NCI-H2227 (cell line): ENCODE measurements around the gene NADK.

Experiments
- DNase-seq: peaks from one replicate; lab custom pipeline; 2025; ENCODE audit not compliant: unreplicated experiment; lab: John Stamatoyannopoulos, UW

Gene NADK

GRCh38 chr1:1777950-1778662, at the start of gene NADK:
NADK (minus strand) TSS chr1:1778470; CDS start chr1:1765406, 13,064 bp downstream.
- DNase-seq, result peak; percentile 87

- no peak for DNase-seq
Measured at GRCh38 chr1:1827089-1827848, 49.0 kb upstream of the NADK start.

GRCh38 chr1:1826356-1827088, 48.3 kb upstream of the NADK start:
- DNase-seq, result no peak

- DNase-seq, result no peak
Measured at GRCh38 chr1:1825217-1825616, 46.9 kb upstream of the NADK start.

GRCh38 chr1:1819762-1820161, 41.5 kb upstream of the NADK start:
- DNase-seq, result no peak

- no peak for DNase-seq
Measured at GRCh38 chr1:1817221-1817620, 39.0 kb upstream of the NADK start.

- DNase-seq, result no peak
Measured at GRCh38 chr1:1815606-1816281, 37.5 kb upstream of the NADK start.

- DNase-seq, result no peak
Measured at GRCh38 chr1:1809489-1809888, 31.2 kb upstream of the NADK start.

- DNase-seq, result no peak
Measured at GRCh38 chr1:1808206-1808605, 29.9 kb upstream of the NADK start.

GRCh38 chr1:1806890-1807289, 28.6 kb upstream of the NADK start:
- no peak for DNase-seq

GRCh38 chr1:1804301-1804700, 26.0 kb upstream of the NADK start:
- DNase-seq, result no peak

- no peak for DNase-seq
Measured at GRCh38 chr1:1802871-1803270, 24.6 kb upstream of the NADK start.

GRCh38 chr1:1799716-1800115, 21.4 kb upstream of the NADK start:
- no peak for DNase-seq

GRCh38 chr1:1797731-1798341, 19.6 kb upstream of the NADK start:
- no peak for DNase-seq

- no peak for DNase-seq
Measured at GRCh38 chr1:1796466-1796865, 18.2 kb upstream of the NADK start.

- DNase-seq, result no peak
Measured at GRCh38 chr1:1794999-1795398, 16.7 kb upstream of the NADK start.

- no peak for DNase-seq
Measured at GRCh38 chr1:1793481-1794244, 15.4 kb upstream of the NADK start.

GRCh38 chr1:1788646-1789431, 10.6 kb upstream of the NADK start:
- DNase-seq, result no peak

- DNase-seq, result no peak
Measured at GRCh38 chr1:1788136-1788535, 9.9 kb upstream of the NADK start.
